AG09319 (cell line): ENCODE measurements around the gene SMARCA4.
A peak's percentile ranks its signal among the peaks of the same experiment; 100 is the strongest.
"Not testable (repeated sequence)": the region's sequence is repeated elsewhere in the genome, so short reads cannot be mapped to it uniquely, and the experiment has no call there.

ENCODE experiments used
- DNase-seq: peaks from one replicate; pipeline ENCODE4 v3.0.0-alpha.2; 2010; ENCODE audit warnings: low read depth; ENCODE audit errors: extremely low read depth
- TF ChIP-seq, protein P1 (sequence below): IDR thresholded peaks from 2 replicates; pipeline ENCODE4 v1.5.1; 2011; ENCODE audit warnings: low read depth, mild to moderate bottlenecking, inconsistent platforms, low read length, moderate library complexity

The SMARCA4 gene

DNA sequence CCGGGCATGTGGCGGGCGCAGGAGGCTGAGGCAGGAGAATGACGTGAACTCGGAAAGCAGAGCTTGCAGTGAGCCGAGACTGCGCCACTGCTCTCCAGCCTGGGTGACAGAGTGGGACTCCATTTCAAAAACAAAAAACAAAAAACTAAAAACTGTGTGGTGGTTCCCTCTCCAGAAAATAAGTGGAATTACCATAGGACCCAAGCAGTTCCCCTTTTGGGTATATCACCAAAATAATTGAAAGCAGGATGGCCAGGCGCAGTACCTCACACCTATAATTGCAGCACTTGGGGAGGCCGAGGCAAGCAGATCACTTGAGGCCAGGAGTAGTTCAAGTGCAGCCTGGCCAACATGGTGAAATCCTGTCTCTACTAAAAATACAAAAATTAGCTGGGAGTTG is 112.7 kb downstream of the SMARCA4 start:
- DNase-seq, result no peak
- TF ChIP-seq, protein P1, sequence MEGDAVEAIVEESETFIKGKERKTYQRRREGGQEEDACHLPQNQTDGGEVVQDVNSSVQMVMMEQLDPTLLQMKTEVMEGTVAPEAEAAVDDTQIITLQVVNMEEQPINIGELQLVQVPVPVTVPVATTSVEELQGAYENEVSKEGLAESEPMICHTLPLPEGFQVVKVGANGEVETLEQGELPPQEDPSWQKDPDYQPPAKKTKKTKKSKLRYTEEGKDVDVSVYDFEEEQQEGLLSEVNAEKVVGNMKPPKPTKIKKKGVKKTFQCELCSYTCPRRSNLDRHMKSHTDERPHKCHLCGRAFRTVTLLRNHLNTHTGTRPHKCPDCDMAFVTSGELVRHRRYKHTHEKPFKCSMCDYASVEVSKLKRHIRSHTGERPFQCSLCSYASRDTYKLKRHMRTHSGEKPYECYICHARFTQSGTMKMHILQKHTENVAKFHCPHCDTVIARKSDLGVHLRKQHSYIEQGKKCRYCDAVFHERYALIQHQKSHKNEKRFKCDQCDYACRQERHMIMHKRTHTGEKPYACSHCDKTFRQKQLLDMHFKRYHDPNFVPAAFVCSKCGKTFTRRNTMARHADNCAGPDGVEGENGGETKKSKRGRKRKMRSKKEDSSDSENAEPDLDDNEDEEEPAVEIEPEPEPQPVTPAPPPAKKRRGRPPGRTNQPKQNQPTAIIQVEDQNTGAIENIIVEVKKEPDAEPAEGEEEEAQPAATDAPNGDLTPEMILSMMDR, result no peak

DNA sequence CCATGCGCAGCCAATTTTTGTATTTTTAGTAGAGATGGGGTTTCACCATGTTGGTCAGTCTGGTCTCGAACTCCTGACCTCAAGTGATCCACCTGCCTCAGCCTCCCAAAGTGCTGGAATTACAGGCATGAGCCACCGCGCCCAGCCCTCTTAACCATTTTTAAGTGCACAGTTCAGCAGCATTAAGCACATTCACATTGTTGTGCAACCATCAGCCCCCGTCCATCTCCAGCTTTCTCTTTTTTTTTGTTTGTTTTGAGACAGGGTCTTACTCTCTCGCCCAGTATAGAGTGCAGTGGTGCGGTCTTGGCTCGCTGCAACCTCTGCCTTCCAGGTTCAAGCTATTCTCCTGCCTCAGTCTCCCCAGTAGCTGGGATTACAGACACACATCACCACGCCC is 116.0 kb downstream of the SMARCA4 start:
- DNase-seq, result not testable (repeated sequence)

DNA sequence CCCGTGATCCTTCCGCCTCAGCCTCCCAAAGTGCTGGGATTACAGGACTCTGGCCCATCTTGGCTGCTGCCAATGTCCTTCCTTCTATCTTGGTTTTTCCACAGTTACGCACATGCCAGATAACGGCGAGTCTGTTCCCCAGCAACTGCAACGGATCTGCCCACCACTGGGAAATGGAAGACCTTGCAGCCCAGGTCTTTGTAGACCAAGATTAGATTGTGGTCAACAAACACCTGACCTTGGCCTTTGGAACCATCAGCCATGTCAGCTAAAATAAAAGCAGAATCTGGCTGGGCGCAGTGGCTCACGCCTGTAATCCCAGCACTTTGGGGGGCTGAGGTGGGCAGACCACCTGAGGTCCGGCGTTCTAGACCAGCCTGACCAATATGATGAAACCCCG is 118.1 kb downstream of the SMARCA4 start:
- TF ChIP-seq, protein P1, result no peak
- no peak for DNase-seq

DNA sequence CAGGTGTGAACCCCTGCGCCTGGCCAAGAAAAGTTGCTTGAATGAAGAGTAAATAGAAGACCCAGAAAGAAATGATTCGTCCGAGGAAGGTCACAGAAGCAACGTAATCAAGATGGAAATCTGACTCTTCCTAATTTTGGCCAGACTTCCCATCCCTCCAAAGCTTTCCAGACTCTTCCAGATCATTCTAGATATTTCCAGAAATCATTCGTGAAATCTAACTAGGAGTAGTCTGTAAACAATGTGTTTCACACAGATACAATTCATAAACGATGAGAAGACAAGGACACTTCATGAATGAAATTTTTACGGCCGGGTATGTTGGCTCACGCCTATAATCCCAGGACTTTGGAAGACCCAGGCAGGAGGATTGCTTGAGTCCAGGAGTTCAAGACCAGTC is 119.2 kb downstream of the SMARCA4 start:
- TF ChIP-seq, protein P1, result no peak
- no peak for DNase-seq

DNA sequence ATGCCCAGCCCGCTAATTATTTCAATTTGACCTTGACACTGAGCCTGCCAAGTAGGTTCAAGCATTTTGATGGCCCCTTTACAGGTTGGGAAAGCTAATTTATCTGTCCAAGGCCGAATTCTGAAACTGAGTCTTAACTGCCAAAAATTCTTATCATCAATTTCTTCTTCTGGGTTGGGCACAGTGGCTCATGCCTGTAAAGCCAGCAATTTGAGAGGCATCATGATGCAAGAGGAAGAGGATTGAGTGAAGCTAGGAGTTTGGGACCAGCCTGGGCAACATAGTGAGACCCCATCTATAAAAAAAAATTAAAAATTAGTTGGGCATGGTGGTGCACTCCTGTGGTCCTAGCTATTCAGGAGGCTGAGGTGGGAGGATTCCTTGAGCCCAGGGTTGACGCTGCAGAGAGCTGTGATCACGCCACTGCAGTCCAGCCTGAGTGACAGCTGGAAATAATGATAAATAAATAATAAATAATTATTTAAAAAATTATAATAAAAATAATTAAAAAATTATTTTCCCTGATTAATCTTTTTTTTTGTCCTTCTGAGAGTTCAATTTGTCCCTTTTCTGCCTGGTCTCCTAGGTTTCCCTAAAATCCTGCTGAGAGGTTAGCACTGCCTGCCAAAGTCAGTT is 127.2 kb downstream of the SMARCA4 start:
- TF ChIP-seq, protein P1, result no peak
- DNase-seq, result no peak

DNA sequence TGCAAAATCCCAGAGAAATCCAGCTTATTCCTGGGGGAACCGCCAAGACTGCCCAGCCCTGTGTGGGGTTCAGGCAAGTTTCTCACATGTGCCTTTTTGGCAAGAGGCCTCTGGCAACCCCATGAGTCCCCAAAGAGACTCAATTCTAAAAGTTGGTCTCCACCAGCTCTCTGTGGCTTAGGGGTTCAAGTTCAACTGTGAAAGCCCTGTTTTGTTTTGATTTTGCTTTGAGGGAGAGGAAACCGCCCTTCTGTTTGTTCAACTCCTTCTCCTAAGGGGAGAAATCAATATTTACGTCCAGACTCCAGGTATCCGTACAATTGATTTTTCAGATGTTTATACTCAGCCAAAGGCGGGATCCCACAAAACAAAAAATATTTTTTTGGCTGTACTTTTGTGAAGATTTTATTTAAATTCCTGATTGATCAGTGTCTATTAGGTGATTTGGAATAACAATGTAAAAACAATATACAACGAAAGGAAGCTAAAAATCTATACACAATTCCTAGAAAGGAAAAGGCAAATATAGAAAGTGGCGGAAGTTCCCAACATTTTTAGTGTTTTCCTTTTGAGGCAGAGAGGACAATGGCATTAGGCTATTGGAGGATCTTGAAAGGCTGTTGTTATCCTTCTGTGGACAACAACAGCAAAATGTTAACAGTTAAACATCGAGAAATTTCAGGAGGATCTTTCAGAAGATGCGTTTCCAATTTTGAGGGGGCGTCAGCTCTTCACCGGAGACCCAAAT is 127.8 kb downstream of the SMARCA4 start:
- DNase-seq, result no peak
- TF ChIP-seq, protein P1, result no peak

DNA sequence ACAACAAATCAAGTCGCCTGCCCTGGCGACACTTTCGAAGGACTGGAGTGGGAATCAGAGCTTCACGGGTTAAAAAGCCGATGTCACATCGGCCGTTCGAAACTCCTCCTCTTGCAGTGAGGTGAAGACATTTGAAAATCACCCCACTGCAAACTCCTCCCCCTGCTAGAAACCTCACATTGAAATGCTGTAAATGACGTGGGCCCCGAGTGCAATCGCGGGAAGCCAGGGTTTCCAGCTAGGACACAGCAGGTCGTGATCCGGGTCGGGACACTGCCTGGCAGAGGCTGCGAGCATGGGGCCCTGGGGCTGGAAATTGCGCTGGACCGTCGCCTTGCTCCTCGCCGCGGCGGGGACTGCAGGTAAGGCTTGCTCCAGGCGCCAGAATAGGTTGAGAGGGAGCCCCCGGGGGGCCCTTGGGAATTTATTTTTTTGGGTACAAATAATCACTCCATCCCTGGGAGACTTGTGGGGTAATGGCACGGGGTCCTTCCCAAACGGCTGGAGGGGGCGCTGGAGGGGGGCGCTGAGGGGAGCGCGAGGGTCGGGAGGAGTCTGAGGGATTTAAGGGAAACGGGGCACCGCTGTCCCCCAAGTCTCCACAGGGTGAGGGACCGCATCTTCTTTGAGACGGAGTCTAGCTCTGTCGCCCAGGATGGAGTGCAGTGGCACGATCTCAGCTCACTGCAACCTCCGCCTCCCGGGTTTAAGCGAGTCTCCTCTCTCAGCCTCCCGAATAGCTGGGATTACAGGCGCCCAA is 128.6 kb downstream of the SMARCA4 start, which contains the start of gene LDLR:
Gene LDLR (plus strand): TSS at position 210 of the 760 bp plus-strand sequence. CDS start 86 bp downstream, at position 296.
- TF ChIP-seq, protein P1, result no peak
- peak; percentile 85 for DNase-seq

DNA sequence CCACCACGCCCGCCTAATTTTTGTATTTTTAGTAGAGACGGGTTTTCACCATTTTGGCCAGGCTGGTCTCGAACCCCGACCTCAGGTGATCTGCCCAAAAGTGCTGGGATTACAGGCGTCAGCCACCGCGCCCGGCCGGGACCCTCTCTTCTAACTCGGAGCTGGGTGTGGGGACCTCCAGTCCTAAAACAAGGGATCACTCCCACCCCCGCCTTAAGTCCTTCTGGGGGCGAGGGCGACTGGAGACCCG is 129.1 kb downstream of the SMARCA4 start:
- DNase-seq, result not testable (repeated sequence)
